Endothelial cell of umbilical vein (primary cell): ENCODE data around the gene CHGA. TPM values are rescaled to one million over a fixed set of nuclear protein-coding genes. Genes with fewer than 3 reads are reported as not detected.

Experiments used
- BruUV-seq: library from RNA; stranded (reverse); fragments of 400-500 nt; replicated peaks from 2 replicates; lab custom pipeline; 2021; lab: Mats Ljungman, UMichigan
- CTCF ChIA-PET: fragments of 300-600, 350-600 bp; sonication (Branson Sonifier 250); formaldehyde crosslinking; loops from one replicate; lab custom pipeline; 2021; ENCODE audit warnings: antibody characterized with exemption, inconsistent platforms; lab: Charles Lee
- POLR2A ChIA-PET: fragments of 300-600, 350-600 bp; sonication (Branson Sonifier 250); formaldehyde crosslinking; loops from one replicate; lab custom pipeline; 2021; ENCODE audit warnings: antibody characterized with exemption, inconsistent platforms; lab: Charles Lee
- DNase-seq: peaks from one replicate; pipeline ENCODE4 v3.0.0-alpha.2; 2011; ENCODE audit warnings: low read depth, low spot score
- FAIRE-seq: peaks from 2 replicates; lab custom pipeline; 2011; peaks lifted over from hg19 to GRCh38; lab: Jason Lieb, UNC
- H2AFZ ChIP-seq: 2 replicates; pipeline ENCODE4 v1.6.0; 2012; ENCODE audit warnings: low read depth, low read length, control low read depth, inconsistent platforms
- H3K27ac ChIP-seq: 2 replicates; pipeline ENCODE4 v1.5.1; 2011; ENCODE audit warnings: low read depth, mild to moderate bottlenecking, control low read depth, low read length, moderate library complexity; ENCODE audit not compliant: insufficient read depth
- H3K27me3 ChIP-seq, 2 experiments: 2 replicates each; pipeline versions ENCODE4 v1.6.0 to v1.6.1; 2011; ENCODE audit warnings: low read length in 2 of 2, mixed read lengths in 1 of 2; ENCODE audit not compliant: control insufficient read depth in 2 of 2, insufficient read depth in 2 of 2
- H3K36me3 ChIP-seq, 2 experiments: 2 replicates in 1 of 2; 3 replicates in 1 of 2; pipeline ENCODE4 v1.5.1; 2011; ENCODE audit warnings: low read length in 2 of 2, mild to moderate bottlenecking in 1 of 2, moderate library complexity in 1 of 2; ENCODE audit not compliant: control insufficient read depth in 2 of 2, insufficient read depth in 2 of 2; ENCODE audit errors: extremely low read depth in 1 of 2
- H3K4me1 ChIP-seq: 3 replicates; pipeline ENCODE4 v1.5.1; 2011; ENCODE audit warnings: mild to moderate bottlenecking, low read length; ENCODE audit not compliant: control insufficient read depth, insufficient read depth; ENCODE audit errors: extremely low read depth
- H3K4me2 ChIP-seq: 2 replicates; pipeline ENCODE4 v1.6.1; 2011; ENCODE audit warnings: low read length, control low read depth, mixed read lengths; ENCODE audit not compliant: insufficient read depth
- H3K4me3 ChIP-seq, 3 experiments: fragments of 200-600 bp in 1 of 3; sonication (generic), shearing (Covaris generic) in 1 of 3; replicated peaks in 1 of 3; 2 replicates each; pipeline ENCODE4 v1.5.1; 2011 to 2016; ENCODE audit warnings: control low read depth in 3 of 3, low read length in 3 of 3, mild to moderate bottlenecking in 2 of 3, inconsistent platforms in 1 of 3, low read depth in 1 of 3, moderate library complexity in 1 of 3; ENCODE audit not compliant: insufficient read depth in 1 of 3
- H3K79me2 ChIP-seq: 2 replicates; pipeline ENCODE4 v1.6.0; 2012; ENCODE audit warnings: low read length, inconsistent platforms; ENCODE audit not compliant: control insufficient read depth, insufficient read depth
- H3K9ac ChIP-seq: replicated peaks from 2 replicates; pipeline ENCODE3; 2011; ENCODE audit warnings: low read length, control low read depth; ENCODE audit not compliant: insufficient read depth; ENCODE audit errors: extremely low read depth
- H3K9me1 ChIP-seq: replicated peaks from 3 replicates; pipeline ENCODE4 v1.6.0; 2011; ENCODE audit warnings: mild to moderate bottlenecking, low read length; ENCODE audit not compliant: control insufficient read depth, insufficient read depth; ENCODE audit errors: extremely low read depth
- H3K9me3 ChIP-seq: replicated peaks from 2 replicates; pipeline ENCODE4 v1.5.1; 2012; ENCODE audit warnings: low read length, inconsistent platforms; ENCODE audit not compliant: control insufficient read depth, insufficient read depth
- H4K20me1 ChIP-seq: replicated peaks from 2 replicates; pipeline ENCODE3; 2011; ENCODE audit warnings: mild to moderate bottlenecking, low read length; ENCODE audit not compliant: control insufficient read depth, insufficient read depth; ENCODE audit errors: extremely low read depth
- CTCF ChIP-seq, 2 donors: IDR thresholded peaks; 1 replicate in 1 of 2; 2 replicates in 1 of 2; pipeline ENCODE4 v1.5.1; 2011; ENCODE audit warnings: low read length in 2 of 2, mild to moderate bottlenecking in 2 of 2, moderate library complexity in 2 of 2, control low read depth in 1 of 2, inconsistent platforms in 1 of 2, low read depth in 1 of 2; ENCODE audit not compliant: insufficient read depth in 1 of 2; ENCODE audit errors: extremely low read depth in 1 of 2
- EZH2 ChIP-seq: IDR thresholded peaks from 2 replicates; pipeline ENCODE4 v1.6.1; 2012; ENCODE audit warnings: borderline replicate concordance, low read depth, mild to moderate bottlenecking, moderate library complexity, low read length, inconsistent platforms; ENCODE audit not compliant: severe bottlenecking
- FOS ChIP-seq: IDR thresholded peaks from 2 replicates; pipeline ENCODE4 v1.6.1; 2011; ENCODE audit warnings: mild to moderate bottlenecking, low read length, moderate library complexity, borderline replicate concordance; ENCODE audit not compliant: insufficient read depth
- GATA2 ChIP-seq: IDR thresholded peaks from 2 replicates; pipeline ENCODE4 v1.7.0; 2011; ENCODE audit warnings: low read depth, mild to moderate bottlenecking, moderate library complexity, mixed read lengths, low read length; ENCODE audit not compliant: insufficient read length, insufficient read depth
- JUN ChIP-seq: IDR thresholded peaks from 2 replicates; pipeline ENCODE4 v1.6.1; 2011; ENCODE audit warnings: borderline replicate concordance, low read depth; ENCODE audit not compliant: insufficient read length, insufficient read depth
- MAX ChIP-seq: IDR thresholded peaks from 2 replicates; pipeline ENCODE4 v1.6.1; 2011; ENCODE audit not compliant: insufficient read depth, insufficient read length
- MYC ChIP-seq: IDR thresholded peaks from one replicate; pipeline ENCODE4 v1.6.1; 2011; ENCODE audit warnings: mild to moderate bottlenecking, low read depth, low read length
- POLR2A ChIP-seq: IDR thresholded peaks from 2 replicates; pipeline ENCODE4 v1.6.1; 2012; ENCODE audit warnings: low read depth, mild to moderate bottlenecking, control low read depth, low read length
- POLR2AphosphoS5 ChIP-seq: IDR thresholded peaks from 2 replicates; pipeline ENCODE4 v1.6.1; 2012; ENCODE audit warnings: low read depth, mild to moderate bottlenecking, control low read depth, low read length, moderate library complexity; ENCODE audit not compliant: insufficient read depth
- dilution Hi-C: fragments of 300-500 bp; cut with MboI; formaldehyde crosslinking; loops from one replicate; pipeline ENCODE4 v1.15.0; 2019; ENCODE audit warnings: low sequenced_read_pairs; ENCODE audit not compliant: extremely low pct_ligation_motif_present
- intact Hi-C: fragments of 100-400 bp; cut with micrococcal nuclease; formaldehyde crosslinking; loops from one replicate; pipeline ENCODE4 v1.10.0; 2022
- polyA plus RNA-seq, 4 experiments: library from polyadenylated mRNA; depleted of rRNA in 3 of 4; stranded (reverse) in 3 of 4; unstranded in 1 of 4; fragments of >200 nt; gene quantifications; 2 replicates each; pipeline versions ENCODE4 v1.2.1 to v1.2.3, GENCODE V29; 2011 to 2012; ENCODE audit warnings: missing spikeins in 1 of 4
- total RNA-seq: library from RNA; stranded (reverse); gene quantifications from 2 replicates; pipeline ENCODE4 v1.2.3, GENCODE V29; 2021

CHGA gene
- total and polyA plus RNA-seq, 2 donors (not counting 3 experiments of a cell fraction or from before 2014, with no cell fraction given), result not detected

- FAIRE-seq, result no peak
- no peaks in the 10 kb centered on the region for H3K27me3 ChIP-seq
- CTCF ChIA-PET, result interaction anchor here (0.8 to 1.3 kb wide), 3 partner anchors 10 to 172 kb away, joined by 3 to 6 read pairs (median 3); no protein-coding TSS in a partner anchor
- no peaks in the 10 kb centered on the region for H3K9me3 ChIP-seq
- TF ChIP-seq FOS, result no peak
- no peak for TF ChIP-seq POLR2A
- TF ChIP-seq JUN, result no peak
- TF ChIP-seq CTCF (IDR thresholded peaks at IDR 0.05; ENCODE audit: extremely low read depth in 1 of 2, insufficient read depth in 1 of 2, low read depth in 1 of 2, low read length in 2 of 2), result no peak
- TF ChIP-seq GATA2, result no peak
- TF ChIP-seq POLR2AphosphoS5, result no peak
- TF ChIP-seq EZH2, result no peak
- no peak for TF ChIP-seq MYC
- no peak for TF ChIP-seq MAX
- H3K4me1 ChIP-seq, result peaks cover 2% of the 10 kb centered on the region
- DNase-seq, result no peak
- no peaks in the 10 kb centered on the region for H3K9me1 ChIP-seq
- no peak overlapping the region for H3K27ac ChIP-seq
- BruUV-seq, result no TSS peak
- no peak overlapping the region for H3K9ac ChIP-seq
- H3K4me3 ChIP-seq, result no peak overlapping the region
- H2AFZ ChIP-seq, result no peak overlapping the region
- intact Hi-C loops, result no loop called here
- H4K20me1 ChIP-seq, result no peaks in the 10 kb centered on the region
- dilution Hi-C loops, result no loop called here
- no peaks in the 10 kb centered on the region for H3K36me3 ChIP-seq
- no peak overlapping the region for H3K4me2 ChIP-seq
- POLR2A ChIA-PET, result no interaction called here
- H3K79me2 ChIP-seq, result no peaks in the 10 kb centered on the region
These were observed 18.6 kb downstream of the CHGA start for GRCh38 chr14:92941531-92941930.
